Tongue (tissue), 2 donors: ENCODE measurements around the gene HGFAC. TPM values are rescaled to one million over a fixed set of nuclear protein-coding genes. Genes with fewer than 3 reads are reported as not detected.

Experiments used
- DNase-seq: peaks from one replicate; pipeline ENCODE4 v3.0.0-alpha.2; 2015
- total RNA-seq: library from RNA; depleted of rRNA; stranded (reverse); fragments of >200 nt; gene quantifications from one replicate; pipeline ENCODE4 v1.2.3, GENCODE V29; 2014

HGFAC gene
- not detected for total RNA-seq

DNA sequence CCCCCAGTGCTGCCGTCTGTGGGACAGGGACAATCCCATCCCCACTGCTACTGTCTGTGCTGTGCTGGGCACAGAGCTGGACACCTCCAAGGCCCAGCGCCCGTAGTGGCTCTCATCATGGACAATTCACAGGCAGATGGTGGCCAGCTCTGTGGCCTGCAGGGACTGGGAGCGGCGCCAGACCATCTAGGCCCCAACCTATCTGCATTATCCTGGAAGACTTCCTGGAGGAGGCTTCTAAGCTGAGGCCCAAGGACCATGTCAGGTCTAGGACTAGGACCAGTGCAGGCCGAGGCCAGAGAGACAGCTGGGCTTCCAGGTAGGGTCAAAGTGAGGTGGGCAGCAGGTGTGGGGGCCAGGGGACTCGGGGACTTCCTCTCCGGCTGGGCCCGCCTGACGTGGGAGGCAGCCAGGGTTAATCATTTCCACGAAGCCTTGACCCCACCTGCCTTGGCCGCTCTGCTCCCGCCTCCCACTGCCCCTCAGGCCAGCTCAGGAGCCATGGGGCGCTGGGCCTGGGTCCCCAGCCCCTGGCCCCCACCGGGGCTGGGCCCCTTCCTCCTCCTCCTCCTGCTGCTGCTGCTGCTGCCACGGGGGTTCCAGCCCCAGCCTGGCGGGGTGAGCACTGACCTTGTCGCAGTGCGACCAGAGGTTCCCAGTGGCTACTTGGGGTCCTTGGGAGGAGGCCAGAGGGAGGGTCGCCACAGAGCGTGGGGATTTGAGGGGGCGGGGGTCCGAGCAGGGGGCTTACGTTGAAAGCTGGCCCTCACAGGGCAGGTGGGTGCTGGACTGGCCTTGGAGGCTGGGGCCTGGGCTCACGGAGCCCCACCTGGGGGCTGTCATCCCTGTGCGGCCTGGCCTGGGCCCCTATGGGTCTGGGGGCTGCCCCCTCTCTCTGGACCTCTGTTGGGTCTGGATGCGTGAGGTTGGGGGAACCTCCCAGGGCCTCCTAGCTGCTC lies at the start of gene HGFAC:
HGFAC (plus strand) TSS at position 468 of the 959 bp plus-strand sequence; CDS start at position 502, 34 bp downstream.
- no peak for DNase-seq

DNA sequence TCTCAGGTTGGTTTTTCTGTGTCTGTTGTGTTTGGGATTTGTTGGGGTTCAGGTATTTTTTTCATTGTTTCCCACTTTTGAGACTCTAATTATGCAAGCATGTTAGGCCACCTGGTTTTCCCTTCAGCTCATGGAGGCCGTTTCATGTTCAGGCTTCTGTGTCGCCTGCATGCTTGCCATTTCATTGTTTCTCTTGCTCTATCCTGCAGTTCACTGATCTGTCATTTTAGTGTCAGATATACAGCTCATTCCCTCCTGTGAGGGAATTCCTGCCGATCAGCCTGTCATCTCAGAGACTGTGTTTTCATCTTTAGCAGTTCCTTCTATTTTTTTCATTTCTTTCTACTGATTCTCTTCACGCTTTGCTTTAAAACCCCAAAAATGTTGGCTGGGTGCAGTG lies 49.4 kb upstream of the HGFAC start:
- DNase-seq, result no peak

DNA sequence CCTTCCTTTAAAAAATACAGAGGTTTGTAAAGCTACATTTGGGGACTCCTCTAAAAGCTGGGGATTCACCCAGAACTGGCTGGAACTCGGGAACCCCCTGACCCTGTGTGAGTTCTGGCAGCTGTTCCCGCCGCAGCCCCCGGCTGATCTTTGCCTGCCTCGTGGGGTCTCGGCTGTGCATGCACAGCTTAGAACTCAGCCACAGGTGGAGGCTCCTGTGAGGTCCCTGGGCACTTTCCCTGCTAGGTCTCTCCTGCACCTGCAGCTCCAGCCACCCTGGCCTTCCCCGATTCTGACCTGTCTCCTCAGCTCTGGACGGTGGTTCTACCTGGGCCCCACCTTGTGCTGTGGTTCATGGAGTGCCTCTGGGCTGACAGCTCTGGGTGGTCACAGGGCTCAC lies 48.6 kb upstream of the HGFAC start:
- DNase-seq, result no peak

DNA sequence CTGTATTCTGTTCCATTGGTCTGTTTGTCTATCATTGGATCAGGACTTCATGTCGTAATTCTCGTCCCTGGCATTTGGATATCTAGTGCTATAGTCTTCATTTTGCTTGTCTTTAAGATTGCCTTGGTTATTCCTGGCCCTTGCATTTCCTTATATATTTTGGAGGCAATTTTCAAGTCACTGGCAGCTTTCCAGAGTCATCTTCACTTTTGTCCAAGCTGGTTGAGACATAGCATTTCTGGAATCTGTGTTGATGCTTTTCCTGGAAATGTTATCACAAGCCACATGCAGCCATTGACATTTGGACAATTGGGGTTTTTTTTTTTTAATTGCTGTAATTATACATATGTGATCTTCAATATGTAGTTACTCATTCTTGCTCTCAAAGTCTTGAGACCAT lies 45.2 kb upstream of the HGFAC start:
- DNase-seq, result no peak

DNA sequence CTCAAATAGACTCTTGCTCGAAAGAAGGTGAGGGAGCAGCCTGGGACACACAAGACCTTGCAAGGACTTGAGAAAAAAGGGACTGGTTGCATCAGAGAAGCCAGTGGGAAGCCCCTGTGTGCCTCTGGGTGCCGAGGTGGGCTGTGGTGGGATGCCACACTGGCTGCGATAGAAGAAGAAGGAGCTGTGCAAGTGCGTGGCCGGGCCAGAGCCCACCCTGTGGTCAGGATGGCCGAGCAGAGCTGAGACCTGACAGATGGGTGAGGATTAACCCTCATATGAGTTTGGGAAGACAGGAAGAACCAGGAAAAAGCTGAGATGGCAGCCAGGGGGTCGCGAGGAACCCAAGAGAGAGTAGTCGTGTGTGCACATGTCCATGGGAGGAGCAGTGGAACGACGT lies 44.6 kb upstream of the HGFAC start:
- DNase-seq, result no peak

DNA sequence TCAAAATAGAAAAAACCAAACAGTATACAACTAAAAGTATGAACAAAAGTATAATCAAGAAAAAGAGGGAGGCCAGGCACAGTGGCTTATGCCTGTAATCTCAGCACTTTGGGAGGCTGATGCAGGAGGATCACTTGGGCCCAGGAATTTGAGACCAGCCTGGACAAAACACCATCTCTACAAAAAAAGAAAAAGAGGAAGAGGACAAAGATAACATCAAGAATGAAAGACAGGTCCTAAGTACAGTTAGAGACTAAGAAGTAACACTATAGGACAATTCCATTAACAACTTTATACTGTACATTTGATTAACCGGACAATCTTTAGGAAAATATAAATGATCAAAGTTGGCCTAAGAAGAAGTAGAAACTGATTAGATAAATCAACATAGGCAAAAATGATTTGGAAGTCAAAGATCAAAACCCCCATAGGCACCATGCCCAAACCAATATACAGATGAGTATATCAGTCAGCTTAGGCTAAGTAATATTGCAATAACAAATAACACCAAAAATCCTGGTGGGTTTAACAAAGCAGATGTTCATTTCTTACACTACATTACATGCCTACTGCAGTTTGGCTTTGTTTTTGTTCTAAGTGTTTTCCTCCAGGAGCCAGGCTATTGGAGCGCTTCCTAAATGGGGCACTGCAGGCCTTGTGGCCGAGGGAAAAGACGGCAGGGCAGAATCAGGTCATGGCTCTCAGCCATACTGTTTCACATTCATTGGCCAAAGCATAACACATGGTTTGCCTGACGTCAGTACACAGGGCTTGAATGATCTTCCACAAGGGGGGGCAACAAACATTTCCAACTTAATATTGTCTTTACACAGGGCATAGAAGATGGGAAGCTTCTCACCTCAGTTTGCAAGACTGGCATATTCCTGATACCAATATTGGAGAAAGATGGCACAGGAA lies 42.2 kb upstream of the HGFAC start:
- DNase-seq, result no peak

DNA sequence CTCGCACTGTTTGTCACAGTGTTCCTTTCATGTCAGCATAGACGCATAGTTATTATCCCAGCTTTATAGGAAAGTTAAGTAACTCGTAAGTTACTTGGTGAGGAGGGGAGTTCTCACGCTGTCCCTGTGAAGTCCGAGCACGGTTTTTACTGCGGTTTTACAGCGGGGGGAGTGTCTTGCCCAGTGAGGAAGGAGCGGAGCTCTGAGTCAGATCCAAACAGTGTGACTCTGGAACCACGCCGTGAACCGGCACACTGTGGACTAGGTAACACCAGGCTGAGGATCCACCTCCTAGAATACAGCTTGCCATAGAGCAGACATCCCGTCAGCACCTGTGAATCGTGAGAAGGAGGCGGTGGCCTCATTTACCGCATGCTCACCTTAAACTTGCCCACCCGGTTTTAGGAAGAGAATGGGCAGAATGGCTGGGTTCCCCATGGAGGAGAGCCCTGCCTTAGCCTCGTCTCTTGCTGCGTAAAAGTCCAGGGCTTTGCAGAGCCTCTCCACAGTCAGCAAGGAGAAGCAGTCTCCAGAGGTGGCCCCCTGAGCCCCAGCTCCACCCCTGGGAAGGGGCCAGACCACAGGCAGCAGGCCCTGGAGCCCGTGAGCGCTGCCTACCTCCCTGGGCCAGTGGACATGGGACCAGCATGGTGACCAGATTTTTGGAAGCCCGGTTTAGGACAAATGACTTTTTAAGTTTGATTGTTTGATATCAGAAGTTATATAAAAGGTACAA lies 40.2 kb upstream of the HGFAC start:
- DNase-seq, result no peak

DNA sequence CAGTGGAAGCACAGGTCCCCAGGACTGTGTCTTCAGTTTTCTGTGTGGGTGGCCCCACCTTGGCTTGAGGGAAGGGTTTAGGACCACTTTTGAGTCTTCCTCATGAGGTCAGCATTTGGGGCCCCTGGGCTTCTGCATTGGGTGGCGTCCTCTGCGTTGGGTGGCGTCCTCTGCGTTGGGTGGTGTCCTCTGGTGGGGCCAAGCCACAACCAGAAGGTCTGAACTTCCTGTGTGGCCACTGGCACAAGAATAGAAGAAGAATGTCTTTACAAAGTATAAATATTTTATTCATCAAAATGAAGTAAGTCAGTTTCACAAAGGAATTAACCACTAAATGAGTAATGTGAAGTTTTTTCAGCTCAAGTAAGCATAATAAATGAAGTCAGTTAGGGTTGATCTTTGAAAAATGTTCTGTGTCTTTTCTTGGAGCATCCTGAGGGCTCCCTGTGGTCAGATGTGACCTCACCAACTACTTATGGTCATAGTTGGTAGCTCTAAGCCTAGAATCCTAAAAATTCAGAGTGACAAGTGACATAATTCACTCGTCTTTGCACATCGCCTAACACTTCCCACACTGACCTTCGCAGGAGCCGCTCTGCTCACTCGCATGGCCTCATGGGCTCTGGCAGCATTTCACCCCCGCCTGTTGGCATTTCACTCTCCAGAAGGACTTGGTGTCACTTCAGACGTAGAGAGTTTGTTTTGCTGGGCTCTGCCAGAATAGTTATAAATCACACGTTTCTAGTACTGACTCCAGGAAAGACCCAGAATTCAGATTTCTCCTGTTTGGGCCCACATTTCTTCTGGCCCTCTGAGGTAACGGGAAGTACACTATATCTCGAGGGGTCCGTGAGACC lies 39.0 kb upstream of the HGFAC start:
- no peak for DNase-seq

DNA sequence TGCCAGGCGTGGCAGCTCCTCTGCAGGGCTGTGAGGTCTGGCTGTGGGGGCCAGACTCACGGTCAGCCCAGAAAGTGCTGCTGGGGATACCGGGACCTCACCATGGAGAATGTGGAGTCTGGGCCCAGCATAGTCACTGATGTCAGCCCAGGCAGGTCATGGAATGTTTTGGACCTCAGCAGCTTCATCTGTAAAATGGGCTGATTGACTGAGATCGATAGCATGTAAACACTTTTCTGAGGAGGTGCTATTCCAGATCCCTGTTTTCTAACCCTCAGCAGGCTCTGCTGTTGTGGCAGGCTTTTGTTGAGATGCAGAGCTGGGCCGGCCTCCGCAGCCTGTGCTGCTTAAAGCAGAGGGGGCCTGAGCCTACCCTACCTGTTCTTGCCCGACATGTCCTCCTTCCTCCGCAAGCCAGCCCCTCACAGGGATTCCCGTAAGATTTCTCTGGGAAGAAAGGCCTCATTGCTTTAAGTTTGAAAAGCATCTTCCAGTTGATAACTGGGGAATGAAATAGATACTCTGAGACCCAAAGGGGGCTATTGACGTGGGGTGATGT lies 38.3 kb upstream of the HGFAC start:
- DNase-seq, result no peak

DNA sequence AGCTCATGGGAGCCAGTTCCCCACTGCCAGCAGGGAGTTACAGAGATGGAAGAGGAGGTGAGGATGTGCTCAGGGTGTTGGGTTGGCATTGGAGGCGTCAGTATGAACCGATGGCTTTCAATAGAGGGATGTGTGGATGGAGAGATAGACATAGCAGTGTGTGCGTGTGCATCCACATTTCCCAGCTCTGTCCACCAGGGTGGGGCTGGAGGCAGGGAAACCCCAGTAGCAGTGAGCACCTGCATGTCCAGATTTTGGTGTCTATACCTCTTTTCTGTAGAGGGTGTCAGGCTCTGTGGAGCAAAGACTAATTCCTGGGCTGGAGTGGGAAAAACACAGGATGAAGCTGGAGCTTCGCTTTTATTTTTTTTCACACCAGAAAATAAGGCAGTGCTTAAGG lies 37.2 kb upstream of the HGFAC start:
- no peak for DNase-seq

DNA sequence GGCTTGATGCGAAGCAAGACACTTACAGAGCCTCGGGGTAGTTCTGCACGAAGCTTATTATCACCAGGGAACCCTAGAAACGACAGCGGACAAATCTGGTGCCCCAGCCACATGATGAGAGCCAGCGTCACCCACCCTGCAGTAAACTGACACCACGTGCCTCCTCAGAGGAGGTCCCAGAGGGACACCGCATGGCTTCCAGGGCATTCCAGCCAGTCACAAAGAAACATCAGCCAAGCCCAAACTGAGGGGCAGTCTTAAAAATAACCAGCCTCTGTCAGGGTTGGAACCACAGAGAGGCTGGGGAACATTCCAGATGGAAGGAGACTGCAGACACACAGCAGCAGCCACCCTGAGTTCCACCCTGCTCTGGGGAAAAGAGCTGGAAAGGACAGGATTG lies 36.6 kb upstream of the HGFAC start:
- no peak for DNase-seq

DNA sequence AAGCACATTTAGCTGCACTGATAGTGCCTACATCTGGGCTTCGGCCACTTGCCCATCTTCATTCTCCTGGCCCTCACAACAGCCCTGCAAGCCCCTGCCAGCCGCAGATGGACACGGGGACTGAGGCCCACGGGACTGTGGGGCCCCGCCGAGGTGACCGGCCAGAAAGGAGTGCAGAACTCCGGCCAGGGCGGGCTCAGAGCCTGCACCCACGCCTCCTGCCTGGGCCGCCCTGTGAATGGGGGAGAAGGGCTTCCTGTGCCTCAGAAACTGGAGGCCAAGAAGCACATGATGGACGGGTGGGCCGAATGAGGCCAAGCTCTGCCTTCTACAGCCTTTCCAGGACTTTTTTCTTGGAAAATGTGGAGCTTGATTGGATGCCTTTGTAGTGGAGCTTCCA lies 35.7 kb upstream of the HGFAC start:
- DNase-seq, result no peak

DNA sequence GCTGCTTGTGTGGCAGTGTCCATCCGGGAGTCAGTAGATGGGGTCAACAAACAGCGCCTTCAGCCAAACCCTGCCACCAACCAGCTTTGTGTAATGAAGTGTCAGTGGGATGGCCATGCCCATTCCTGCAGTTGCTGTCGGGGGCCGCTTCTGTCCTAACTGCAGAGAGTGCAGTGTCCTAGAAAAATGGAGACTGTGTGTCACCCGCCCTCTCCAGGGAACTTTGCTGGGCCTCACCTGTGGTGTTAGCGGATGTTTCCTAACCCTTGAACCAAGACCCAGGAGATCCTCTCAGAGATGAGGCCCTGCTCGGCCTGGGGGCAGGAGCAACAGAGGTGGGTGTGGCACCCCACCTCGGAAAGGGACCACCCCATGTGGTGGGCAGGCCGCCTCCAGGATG lies 35.3 kb upstream of the HGFAC start:
- no peak for DNase-seq

DNA sequence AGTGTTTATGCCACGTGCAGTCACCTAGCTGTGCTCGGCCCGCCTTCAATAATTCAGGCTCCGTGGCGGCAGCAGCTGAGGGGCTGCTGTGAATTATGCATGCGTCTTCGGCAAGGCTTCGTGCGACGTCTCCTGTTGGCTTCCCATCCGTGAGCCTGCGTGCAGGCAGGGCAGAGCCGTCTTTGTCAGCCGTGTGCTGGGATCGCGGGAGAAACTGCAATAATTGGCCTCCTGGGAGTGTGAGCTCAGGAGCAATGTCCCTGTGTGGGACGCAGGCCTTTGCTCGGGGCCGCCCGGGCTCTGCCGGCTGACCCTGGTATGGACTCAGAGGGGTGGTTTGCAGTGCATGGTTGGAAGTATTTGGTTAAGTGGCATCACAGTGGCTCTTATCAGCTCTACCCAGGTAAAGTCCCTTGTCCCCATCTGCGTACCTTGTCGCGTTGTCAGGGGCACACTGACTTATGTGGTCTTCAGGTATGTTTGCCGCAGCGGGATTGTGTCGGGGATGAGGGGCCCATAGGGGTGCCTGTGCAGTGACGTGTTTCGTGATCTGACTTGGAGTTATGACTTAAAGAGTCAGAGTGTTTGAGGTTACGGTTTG lies 34.5 kb upstream of the HGFAC start:
- peak; percentile 51 for DNase-seq

DNA sequence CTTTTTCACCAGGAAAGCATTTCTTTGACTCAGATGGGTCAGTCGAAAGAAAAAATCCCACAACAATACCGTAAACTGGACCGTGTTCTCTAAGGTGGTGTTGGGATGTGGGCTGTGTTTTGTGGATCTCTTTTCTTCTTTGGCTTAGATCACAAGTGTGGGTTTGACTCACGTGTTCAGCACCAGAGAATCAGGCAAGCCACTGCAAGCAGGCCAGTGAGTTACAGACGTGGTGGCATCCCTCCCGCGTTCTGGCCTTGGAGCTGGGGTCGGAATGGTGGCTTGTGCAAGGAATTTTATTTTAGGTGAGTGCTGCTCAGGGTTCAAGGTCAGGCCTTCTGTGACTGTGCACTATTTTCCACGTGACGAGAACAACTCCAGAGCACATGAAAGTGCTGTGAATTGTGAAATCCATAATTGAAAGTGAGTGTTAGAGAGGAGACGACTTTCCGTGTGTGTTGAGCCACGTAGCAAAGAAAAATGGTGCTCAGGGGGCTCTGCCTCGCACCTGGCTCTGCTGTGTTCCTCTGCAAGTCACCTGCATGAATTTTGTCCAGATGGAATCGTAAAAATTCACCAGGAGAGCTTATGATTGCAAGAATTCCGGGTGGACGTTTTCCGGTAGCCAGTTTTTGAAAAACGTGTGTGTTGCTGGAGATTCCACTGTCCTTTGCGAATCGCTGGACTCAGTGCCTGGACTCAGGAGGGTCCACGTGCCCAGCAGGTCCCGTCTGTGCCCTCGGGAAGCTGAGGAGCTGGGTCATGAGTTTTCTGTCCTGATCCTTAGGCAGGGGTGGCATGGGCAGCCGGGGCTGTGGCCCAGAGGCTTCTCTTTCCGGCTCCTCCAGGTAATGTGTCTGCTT lies 33.6 kb upstream of the HGFAC start:
- DNase-seq, result no peak

DNA sequence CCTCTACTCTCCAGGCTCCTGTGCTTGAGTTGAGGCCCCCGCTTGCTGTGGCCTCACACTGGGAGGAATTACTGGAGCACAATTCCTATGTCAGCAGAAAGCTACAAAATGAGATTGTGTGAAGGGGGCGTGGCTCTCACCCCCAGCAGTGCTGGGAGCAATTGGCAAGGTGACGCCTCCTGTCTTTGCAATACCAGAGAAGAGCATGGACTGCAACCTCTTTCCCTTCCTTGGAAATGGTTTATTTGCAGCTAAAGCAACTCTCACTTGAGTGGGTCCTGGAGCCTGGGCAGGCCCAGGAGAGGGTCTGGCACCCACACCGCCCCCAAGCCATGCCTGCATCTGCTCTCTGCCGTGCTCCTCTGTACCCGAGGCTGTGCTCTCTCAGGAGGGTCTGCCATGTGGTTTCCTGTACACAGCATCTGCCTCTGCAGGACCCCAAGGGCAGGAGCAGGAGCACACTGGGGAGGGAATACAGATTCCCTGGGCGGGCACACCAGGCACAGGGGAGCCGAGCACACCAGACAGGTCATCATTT lies 32.9 kb upstream of the HGFAC start:
- no peak for DNase-seq

DNA sequence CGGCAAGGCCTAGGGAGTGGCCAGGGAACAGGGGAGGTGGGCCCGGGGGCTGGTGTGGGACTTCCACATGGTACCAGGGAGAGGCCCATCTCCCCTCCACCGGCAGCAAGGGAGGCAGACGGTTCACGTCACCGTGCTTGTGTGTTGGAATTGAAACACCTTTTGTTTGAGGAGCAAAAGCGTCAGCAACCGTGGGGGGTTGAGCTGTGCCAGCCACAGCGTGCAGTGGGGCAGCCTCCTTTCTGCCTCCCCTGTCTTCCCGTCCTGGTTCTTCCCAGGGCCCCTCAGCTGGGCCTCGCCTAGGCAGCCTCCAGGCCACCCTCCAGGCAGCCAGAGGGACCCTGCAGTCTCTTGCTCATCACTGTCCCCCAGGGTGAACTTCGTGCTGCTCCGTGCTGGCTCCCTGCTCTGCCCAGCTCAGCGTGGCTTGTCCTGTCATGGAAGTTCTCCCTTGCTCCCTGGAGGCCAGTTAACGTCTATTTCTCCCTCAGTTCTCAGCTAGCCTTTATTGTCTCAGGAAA lies 32.1 kb upstream of the HGFAC start:
- DNase-seq, result no peak

DNA sequence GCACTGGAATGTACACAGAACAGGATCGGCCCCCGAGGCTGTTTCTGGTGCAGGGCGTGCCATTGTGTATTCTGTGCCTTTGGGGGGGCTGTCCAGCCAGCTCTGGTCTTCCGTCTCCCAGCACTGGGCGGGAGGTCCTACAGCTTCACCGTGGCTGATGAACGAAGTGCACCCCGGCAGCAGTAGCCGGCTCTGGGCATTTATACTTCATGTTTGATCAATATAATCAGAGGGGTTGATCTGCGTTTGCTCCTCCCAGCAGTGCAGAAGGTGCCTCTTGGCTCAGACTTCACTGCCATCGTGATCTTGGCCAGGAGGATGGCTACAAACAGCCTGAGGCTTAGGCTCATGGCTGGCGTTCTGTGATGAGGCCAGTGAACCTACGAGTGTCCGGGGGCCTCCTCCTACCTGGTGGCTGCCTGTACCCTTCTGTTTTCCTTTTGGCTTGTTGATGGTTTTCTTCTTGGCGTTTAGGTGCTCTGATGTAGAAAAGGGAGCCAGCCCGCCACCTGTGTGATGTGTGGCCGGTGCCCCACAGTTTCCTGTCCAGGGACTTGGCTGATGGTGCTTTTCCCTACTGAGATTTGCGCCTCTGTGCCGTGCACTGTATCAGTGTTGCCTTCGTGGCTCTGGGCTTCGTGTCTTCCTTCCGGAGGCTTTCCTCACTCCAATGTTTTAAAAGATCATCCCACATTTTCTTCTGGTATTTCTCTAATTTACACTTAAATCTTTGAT lies 31.2 kb upstream of the HGFAC start:
- DNase-seq, result no peak
